Stimulated activated CD8-positive, alpha-beta memory T cell treated with anti-CD3 and anti-CD28 coated beads, Interleukin-15, amount 100 ng/mL, for 24 hours (primary cell): ENCODE data around the gene PDE8A.
"Not testable (repeated sequence)": the region's sequence is repeated elsewhere in the genome, so short reads cannot be mapped to it uniquely, and the experiment has no call there.

ENCODE experiments used
- DNase-seq: peaks from one replicate; pipeline ENCODE4 v3.0.0-alpha.2; 2020; ENCODE audit warnings: low read depth

Gene PDE8A

DNA sequence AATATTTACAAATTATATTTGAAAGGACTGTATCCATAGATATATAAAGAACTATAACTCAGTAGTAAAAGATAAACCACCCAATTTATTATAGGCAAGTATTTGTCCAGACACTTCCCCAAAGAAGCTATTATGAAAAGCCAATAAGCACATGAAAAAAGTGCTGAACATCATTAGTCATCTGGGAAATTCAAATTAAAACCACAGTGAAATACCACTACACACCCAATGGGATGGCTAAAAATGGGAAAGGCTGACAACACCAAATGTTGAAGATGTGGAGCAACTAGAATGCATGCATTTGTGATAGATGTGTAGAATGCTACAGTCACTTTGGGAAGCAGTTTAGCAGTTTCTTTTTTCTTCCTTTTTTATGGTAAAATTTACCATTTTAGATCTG lies 147.0 kb downstream of the PDE8A start:
- DNase-seq, result no peak

DNA sequence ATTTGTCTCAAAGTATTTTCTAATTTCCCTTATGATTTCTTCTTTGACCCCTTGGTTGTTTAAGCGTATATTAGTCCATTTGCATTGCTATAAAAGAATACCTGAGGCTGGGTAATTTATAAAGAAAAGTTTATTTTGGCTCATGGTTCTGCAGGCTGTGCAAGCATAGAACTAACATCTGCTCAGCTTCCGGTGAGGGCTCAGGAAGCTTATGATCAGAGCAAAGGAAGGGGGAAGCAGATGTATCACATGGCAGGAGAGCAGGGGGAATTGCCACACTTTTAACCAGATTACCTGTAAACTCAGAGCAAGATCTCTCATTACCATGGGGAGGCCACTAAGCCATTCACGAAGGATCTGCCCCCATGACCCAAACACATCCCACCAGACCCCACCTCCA lies 148.2 kb downstream of the PDE8A start:
- DNase-seq, result no peak

- DNase-seq, result no peak
These were observed 150.3 kb downstream of the PDE8A start for GRCh38 chr15:85131915-85132314.

DNA sequence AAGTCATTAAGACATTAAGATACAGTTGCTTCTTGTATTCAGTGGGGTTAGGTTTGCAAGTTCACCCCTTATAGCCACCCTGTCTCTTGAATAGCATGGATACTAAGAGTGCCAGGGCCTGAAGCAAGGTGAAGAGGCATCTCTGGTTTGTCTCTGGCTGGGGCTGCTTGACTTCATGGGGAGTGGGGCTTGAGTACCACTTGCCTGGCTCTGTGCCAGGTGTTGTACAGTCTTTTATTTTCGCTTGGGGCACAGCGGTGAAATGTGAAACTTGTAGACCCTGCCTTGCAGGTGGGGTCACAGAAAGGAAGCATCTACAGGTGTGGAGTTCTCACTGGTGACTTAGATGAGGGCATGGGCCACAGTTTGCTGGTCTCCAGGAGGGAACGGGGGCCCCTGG lies 152.1 kb downstream of the PDE8A start:
- no peak for DNase-seq

DNA sequence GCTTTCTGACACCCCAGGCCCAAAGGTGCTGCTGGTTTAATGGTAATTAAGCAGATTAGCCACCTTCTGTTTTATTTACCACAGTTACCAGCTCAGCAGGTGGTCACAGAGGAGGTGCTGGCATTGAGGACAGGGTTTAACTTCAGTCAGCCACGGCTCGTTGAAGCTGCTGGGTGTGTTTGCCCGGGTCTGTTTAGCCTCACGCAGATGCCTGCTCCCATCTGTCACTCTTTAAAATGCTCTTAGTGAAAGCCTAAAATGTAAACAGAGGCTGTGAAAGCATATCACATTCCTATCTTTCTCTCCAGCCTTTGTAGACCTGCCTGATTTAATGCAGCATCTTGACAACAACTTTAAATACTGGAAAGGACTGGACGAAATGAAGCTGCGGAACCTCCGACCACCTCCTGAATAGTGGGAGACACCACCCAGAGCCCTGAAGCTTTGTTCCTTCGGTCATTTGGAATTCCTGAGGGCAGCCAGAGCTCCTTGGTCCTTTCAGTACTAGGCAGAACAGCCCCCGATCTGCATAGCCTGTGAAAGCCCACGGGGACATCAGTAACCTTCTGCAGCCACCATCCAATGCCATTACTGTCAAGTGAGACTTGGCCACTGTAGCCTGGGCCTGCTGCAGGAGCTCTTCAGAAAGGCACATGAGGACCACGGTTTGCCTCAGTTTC lies 156.0 kb downstream of the PDE8A start:
- no peak for DNase-seq

DNA sequence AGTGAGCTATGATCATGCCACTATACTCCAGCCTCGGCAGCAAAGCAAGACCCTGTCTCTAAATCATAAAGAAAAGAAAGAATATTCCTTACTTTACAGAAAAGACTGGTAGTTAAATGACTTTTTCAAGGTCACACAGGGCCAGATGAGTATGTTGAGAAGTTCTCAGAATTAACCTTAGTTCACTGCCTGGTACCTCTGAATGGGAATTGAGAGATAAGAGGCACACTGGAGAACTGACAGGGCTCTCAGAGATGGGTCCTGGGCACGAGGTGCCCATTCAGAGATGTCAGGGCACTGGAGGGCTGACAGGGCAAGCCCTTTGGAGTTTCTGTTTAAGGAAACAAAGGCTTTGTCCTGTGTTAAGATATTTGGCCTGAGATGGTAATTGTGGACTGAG lies 157.7 kb downstream of the PDE8A start:
- no peak for DNase-seq

- no peak for DNase-seq
These were observed 160.1 kb downstream of the PDE8A start for GRCh38 chr15:85141726-85142125.

- no peak for DNase-seq
These were observed 160.7 kb downstream of the PDE8A start for GRCh38 chr15:85142312-85142711.

GRCh38 chr15:85149465-85150129 lies 167.9 kb downstream of the PDE8A start:
- DNase-seq, result no peak

DNA sequence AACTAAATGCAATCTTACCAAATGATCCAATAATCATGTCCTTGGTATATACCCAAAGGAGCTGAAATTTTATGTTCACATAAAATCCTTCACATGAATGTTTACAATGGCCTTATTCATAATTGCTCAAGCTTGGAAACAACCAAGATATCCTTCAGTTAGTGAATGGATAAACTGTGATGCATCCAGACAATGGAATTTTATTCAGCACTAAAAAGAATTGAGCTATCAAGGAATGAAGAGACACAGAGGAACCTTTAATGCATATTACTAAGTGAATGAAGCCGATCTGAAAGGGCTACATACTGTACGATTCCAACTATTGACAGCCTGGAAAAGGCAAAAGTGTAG lies 168.4 kb downstream of the PDE8A start:
- no peak for DNase-seq

- DNase-seq, result no peak
These were observed 169.5 kb downstream of the PDE8A start for GRCh38 chr15:85151145-85151544.

- no peak for DNase-seq
These were observed 170.2 kb downstream of the PDE8A start for GRCh38 chr15:85151861-85152260.

DNA sequence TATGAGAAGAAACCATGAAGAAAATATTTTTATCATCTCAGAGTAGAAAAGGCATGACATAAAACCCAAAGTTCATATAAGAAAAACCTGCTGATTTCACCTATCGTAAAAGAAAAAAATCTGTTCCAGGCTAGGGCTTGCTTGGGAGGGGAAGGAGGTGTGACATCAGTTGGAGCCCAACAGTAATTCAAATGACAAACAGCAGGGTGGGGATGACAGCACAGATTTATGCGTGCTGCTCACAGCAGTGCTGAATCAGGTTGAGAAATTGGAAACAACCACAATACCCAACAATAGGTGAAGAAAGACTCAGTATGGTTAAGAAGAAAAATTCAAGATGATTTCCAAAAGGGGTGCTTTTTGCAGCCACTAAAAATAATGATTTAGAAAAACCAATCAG lies 172.4 kb downstream of the PDE8A start:
- DNase-seq, result no peak

- DNase-seq, result no peak
These were observed 173.7 kb downstream of the PDE8A start for GRCh38 chr15:85155360-85155759.

DNA sequence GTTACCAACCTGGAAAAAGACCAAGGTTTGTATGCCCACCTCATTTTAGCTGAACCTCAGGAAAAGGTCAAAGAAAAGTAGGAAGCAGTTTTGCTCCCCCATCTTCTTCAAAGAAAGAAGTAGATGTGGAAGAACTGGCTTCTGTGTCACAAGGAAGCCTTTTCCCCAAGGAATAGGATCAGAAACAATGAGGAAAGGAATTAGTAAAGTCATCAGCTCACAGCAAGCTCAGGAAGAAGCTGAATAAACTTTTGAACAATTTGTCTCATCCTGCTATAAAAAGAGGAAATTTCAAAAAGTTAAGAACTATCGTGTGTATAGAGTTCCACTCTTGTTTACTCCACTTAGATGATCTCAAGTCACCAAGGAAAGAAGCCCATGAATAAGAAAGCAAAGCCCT lies 174.2 kb downstream of the PDE8A start:
- no peak for DNase-seq

- no peak for DNase-seq
These were observed 175.7 kb downstream of the PDE8A start for GRCh38 chr15:85157344-85157743.

DNA sequence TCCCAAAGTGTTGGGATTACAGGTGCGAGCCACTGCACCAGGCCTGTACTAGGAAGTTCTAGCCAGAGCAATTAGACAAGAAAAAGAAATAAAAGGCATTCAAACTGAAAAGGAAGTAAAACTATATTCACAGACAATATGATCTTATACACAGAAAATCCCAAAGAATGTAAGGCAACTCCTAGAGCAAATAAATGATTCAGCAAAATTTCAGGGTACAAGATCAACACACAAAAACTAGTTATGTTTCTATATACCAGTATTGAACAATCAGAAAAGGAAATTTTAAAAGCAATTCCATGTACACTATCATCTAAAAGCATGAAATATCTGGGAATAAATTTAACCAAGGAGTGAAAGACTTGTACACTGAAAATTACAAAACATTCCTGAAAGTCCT lies 180.6 kb downstream of the PDE8A start:
- no peak for DNase-seq

DNA sequence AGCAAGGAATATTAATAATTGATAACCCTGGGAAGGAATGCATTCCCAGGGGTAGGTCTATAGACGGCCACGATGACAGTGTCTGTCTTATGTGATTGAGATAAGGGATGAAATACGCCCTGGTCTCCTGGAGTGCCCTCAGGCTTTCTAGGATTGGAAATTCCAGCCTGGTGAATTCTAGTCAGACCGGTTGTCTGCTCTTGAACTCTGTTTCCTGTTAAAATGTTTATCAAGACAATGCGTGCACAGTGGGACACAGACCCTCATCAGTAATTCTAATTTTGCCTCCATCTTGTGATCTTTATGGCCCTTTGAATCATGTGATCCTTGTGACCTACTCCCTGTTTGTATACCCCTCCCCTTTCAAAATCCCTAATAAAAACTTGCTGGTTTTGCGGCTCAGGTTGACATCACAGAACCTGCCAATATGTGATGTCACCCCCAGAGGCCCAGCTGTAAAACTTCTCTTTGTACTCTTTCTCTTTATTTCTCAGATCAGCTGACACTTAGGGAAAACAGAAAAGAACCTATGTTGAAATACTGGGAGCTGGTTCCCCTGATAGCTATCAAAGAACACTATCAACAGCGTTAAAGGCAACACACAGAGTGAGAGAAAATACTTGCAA lies 183.3 kb downstream of the PDE8A start:
- no peak for DNase-seq

DNA sequence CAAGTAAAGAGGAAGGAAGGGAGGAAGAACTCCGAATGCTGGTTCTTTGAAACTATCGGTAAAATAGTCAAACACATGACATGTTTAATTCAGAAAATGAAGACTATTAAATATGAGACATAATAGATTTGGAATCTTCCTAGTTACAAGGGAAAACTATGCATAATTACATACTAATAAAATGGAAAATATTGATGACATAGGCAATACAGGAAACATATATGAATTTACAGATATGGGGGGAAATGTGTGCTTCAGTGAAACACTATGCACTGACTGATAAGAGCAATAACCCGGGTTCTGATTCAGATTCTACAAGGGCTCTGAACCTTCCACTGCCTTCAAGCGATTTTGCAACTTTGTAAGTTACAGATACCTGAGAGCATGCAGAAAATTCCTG lies 185.9 kb downstream of the PDE8A start:
- no peak for DNase-seq

GRCh38 chr15:85168642-85169173 lies 187.1 kb downstream of the PDE8A start:
- peak; percentile 5 for DNase-seq

DNA sequence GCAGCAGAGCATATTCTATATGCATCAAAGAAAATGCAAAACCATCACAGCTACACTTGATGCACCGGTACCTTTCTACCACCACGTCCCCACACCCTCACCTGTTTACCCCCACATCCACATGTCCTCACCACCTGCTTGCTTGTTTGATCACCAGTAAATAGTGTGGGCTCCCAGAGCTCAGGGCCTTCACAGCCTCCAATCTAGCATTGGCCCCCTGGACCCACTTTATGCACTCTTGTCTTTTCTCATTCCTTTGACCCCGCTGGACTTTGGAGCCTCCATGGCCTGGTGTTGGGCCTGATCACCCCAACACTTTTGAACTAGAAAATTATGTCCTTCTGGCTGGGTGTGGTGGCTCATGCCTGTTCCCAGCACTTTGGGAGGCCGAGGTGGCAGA lies 190.1 kb downstream of the PDE8A start:
- no peak for DNase-seq

- no peak for DNase-seq
These were observed 191.3 kb downstream of the PDE8A start for GRCh38 chr15:85172846-85173490.

- DNase-seq, result not testable (repeated sequence)
These were observed 192.0 kb downstream of the PDE8A start for GRCh38 chr15:85173630-85174029.
